GM19438 (cell line): ENCODE data around the gene OPCML.

Experiments
- ATAC-seq: cut with Tn5 transposase; IDR thresholded peaks from one replicate; pipeline ENCODE4 v1.9.1; 2021; ENCODE audit warnings: low read depth; ENCODE audit not compliant: unreplicated experiment

The OPCML gene

DNA sequence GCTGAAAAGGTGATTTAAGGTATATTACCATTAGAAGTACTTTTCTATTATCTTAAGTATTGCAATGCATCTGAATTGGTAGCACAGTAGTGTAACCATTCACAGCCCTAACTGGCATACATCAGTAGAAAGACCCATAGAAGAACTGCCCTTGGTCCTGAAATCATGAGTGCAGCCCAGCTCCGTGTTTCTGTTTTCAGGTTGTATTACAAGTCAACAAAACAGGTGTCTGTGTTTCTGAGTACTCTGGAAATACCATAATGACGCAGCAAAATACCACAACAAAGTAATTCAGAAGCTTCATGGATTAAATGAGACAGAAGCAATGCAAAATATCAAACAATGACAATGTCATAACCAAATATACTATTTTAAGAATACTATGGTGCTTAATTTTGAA is 226.3 kb downstream of the OPCML start:
- ATAC-seq = no peak

DNA sequence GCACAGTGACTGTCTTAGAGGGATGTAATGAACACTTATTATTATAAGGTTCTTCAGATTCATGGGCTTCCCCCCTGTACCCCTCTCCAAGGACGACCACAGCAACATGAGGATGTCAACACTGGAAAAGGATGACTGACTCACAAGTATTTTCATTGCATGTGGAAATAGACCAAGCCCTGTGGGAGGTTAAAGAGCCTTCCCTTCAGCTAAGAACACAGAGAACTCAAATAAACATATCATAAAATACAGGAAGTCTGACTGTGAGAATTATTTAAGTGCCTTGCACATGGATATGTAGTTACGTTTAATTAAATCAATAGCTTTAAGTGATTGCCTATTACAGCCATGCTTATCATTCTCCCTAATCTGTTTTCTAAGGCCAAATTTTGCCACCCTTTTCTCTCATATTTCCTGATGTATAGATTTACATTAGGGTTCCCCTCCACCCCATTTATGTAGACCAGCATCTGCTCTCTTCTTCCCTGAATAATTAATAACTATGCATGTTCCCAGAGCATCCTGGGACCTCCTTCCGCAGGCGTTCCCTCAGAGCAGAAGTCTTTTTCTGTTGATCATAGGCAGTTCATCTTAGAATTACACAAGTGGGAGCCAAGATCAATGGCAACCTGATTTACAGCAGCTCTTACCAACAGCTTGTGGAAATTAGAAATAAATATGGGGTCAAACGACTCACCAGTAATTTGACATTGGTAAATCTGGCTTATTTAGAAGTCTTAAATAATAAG is 226.9 kb downstream of the OPCML start:
- ATAC-seq = no peak

DNA sequence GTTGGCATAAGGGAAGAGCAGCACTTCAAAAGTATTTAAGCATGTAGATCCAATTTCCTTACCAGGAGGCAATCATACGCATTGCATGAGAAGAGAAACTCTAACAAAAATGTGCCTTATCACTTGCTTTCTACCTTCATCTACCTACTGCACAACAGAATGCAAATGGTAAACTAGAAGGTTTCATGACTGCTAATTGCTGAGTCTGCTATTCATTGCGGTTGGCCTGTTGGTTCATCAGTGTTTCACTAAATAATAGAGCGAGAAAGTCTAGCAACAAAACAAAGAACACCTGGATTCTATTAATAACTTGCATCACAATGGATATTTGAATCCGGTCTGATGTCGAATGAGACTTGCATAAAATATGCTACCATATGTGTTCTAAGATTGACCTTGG is 229.0 kb downstream of the OPCML start:
- no peak for ATAC-seq

DNA sequence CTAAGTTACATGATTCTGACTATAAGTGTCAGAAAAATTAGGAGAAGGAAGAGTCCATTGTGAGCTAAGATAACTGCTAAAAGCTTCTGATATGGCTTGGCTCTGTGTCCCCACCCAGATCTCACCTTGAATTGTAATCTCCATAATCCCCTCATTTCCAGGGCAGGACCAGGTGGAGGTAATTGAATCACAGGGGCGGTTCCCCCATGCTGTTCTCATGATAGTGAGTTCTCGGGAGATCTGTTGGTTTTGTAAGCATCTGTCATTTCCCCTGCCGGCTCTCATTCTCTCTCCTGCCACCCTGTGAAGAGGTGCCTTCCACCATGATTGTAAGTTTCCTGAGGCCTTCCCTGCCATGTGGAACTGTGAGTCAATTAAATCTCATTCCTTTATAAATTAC is 230.2 kb downstream of the OPCML start:
- no peak for ATAC-seq

DNA sequence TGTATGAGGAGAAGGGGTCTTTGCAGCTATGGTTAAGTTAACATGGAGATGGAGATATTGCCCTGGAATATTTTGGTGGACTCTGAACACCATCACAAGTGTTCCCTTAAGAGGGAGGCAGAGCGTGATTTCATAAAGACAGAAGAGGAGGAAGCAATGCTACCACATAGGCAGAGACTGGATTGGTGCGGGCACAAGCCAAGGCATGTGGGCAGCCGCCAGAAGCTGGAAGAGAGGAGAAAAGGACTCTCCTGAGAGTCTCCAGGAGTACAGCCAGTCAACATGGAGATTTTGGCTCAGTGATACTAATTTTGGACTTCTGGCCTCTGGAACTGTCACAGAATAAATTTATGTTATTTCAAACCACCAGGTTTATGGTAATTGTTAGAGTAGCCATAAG is 231.6 kb downstream of the OPCML start:
- no peak for ATAC-seq

DNA sequence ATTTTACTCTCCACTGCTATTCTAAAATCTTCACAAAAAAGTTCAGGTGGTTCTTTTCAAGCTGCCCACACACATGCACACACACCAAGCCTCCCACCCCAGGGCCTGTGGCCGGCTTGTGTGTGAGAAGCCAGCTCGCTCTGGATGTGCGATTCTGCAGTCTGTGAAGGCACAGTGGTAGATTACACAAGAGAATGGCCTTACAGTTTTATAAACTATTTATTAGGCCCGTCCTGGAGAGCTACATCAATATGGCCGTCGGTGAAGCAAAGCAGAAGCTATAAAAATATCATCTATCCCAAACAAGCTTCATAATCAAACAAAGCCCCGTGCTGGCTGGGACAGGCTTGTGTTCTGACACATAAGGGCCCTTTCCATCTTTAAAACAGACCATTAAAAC is 240.5 kb downstream of the OPCML start:
- ATAC-seq = no peak

DNA sequence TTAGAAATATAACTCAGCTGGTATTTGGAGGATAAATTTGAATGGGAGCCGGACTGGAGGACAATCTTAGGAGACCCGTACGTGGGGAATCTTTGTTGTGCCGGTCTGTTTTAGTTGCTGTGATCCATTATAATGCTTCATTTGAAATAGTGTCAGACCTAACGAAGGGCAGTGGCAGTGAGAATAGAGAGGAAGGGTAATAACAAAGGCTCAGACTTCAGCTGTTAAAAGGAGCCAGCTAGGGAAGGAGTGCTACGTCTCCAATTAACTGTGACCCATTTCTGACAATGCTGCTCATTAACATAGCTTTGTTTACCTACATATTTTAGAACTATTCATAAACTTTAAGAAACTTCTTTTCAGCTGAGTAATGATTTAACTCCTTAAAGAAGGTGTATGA is 246.9 kb downstream of the OPCML start:
- ATAC-seq = no peak

DNA sequence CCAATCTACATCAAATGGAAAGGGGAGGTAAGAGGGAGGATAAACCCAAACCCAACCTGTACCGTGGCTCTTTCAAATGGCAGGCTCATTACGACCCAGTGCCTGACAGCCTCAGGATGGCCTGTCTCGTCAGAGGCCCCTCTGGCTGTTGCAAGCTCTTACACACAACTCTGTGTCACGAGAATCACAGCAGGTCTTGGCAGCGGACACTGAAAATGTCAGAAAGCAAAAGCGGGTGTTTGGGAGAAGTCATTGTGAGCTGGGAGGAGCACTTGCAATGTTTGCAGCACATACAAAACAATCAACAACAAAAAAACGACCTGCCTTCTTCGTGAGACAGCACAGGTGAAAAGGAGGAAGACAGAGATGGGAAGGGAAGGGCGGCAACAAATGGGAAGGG is 248.1 kb downstream of the OPCML start:
- no peak for ATAC-seq

DNA sequence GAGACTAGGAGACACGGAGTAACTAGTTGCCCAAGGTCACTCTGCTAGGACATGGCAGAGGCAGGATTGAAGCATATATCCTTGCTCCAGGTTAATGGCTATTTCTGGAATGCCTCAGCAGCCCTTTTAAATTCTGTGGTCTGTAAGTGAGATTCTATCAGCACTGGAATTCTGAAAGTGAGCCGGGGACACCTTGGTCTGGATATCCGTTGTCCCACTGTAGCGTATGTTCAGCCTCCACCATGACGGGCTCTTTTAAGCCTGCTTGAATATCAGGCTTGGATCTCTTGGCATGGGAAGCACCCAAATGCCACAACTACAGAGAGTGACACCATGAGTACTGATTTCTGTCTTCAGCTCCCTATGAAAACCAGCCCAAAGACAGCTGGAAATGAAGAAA is 254.4 kb downstream of the OPCML start:
- no peak for ATAC-seq

DNA sequence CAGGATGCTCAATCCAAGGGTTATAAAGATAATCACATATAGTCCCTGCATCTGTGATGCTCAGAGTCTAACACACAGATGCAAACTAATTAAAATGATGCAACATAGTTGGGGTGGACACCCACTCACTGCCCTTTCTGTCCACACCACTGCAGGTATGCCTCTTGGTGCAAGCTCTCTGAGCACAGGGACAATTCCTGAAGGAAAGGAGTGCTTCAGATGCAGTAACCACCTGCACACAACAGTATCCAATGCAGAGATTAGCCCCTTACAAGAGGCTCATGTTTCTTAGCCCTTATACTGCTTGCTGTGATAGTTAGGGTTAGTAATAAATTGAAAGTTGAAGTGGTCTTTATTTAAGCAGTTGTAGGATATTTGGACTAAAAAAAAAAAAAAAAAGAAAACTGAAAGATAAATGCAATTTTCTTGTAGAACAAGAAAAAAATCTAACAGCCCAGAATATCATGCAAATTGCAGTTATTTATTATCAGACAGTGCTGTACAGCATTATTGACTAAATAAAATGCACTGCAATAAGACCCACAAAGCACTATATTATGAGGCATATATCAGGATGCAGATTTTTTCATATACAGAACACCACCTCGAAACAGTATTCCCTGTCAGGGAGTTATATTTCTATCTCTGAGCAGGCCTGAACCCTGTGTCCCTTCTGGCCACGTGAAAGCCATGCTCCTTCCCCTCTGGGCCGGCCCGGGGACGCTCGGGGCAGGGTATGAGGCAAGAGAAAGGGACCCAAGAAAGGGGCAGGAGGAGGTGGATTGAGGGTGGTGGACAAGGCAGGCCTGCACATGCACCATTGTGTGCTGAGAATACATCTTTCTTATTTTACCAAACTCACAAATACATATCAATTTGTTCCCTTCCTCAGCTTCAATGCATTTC is 260.2 kb downstream of the OPCML start:
- no peak for ATAC-seq

DNA sequence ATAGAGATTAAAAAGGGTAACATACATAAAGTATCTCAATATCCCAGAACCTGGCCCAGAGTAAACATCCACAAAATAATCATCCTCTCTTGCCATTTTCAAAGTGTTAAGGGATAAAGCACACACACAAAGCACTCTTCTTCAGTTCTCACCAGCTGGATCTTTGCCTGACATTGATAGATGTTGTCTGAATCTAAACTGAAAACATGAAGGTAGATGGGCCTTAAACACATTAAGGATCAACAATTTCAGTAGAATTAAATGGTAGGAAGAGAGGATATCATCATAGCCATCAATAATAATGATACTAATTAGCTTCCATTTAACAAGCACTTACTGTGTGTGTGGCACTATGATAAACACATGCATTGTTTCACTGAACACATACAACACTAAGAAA is 261.1 kb downstream of the OPCML start:
- ATAC-seq = no peak

DNA sequence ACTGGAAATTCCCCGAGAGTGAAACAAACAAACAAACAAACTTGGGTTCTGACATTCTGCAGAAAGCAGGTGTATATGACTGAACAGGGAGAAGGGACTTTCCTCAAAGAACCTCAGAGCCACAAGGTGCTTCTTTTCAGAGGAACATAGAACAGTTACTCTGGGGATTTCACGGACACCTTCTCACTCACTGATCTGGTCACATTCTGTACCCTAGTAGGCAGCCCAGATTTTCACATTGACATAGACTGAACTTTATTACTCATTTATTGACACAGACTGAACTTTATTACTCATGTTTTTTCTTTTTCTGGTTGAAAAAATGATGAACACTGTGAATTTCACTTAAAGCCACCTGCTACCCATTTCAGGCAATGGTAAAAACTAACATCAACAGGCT is 263.0 kb downstream of the OPCML start:
- peak; percentile 94 for ATAC-seq

DNA sequence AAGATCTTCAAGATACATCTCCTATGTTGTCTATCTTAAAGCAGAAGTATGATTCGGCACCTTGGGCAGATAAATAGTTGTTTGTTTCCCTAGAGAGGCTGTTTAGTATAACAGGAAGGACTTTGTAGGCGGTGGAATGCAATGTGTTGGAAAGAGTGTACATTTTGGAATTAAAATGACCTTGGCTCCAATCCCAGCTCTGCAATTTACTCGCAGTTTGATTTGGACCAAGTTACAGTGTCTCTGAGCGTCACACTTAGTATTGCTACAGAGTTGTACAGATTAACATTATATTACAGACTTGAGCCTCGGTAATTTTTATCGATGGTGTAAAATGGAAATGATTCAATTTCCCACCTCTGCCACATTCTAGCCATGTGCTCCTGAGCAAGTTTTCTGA is 265.3 kb downstream of the OPCML start:
- no peak for ATAC-seq

DNA sequence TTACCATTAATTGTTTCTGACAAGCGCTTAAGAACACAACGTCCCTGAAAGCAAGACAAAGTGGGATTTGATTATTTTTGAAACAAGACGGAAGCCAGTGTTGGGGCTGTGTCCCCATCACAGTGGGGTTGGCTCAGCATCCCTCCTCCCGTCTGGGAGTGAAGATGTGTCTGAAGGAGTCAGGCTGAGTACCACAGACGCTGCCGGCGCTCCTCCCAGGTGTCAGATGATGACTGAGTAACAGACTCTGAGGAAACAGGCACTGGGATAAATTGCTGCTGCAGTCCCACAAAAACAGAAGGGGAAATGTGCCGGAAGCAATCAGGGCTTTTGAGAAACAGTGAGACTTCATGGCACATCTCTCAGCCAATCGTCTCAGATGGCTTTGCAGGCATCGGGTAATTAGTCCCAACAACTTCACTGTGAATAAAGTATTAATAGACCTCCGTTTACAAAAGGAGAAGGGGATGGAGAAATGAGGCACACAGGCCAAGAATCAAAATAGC is 266.7 kb downstream of the OPCML start:
- no peak for ATAC-seq

DNA sequence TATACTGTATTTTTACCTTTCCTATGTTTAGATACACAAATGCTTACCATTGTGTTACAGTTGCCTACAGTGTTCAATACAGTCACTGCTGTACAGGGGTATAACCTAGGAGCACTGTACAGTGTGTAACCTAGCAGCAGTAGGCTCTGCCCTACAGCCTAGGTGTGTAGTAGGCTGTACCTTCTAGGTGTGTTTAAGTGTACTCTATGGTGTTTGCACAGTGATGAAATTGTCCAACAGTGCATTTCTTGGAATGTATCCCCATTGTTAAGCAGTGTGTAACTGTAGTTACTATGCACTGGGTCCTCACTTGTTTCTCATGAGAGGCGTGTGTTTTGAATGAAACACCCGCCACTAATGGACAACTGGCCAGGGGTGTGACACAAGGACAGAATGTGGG is 269.0 kb downstream of the OPCML start:
- no peak for ATAC-seq

DNA sequence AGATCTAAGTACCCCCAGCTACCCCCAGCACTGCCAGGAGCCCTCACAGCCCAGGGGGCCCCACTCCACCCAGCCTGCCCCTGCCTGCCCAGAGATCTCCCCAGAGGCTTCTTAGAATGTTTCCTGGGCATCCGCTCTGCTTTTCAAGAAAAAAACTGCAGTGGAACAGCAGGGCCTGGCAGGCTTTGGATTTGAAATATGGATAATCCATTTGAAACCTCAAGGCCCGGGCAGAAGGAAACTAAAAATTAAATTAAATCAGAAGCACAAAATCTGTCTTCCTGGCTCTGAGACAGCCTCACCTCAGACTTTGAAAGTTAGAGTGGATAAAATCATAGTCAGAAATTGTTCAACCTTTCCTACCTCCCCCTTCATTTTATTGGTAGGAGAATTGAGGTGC is 273.6 kb downstream of the OPCML start:
- no peak for ATAC-seq

DNA sequence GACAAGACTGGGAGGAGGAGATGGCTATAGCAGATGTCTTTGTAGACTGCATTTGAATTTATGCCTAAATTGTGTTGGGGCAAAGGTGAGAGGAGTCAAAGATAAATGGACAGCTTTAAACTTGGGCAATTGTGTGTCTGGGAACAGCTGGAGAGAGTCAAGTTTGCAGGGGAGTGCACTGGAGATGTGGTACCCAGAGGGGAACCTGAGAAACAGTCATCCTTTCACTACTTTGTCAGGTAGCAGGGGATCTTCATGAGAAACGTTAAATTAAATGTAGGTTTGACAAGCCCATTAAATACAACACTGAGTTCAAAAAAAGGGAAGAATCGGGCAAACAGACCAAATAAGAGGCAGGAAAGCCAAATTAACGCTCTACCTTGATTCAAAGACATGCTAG is 277.7 kb downstream of the OPCML start:
- no peak for ATAC-seq

DNA sequence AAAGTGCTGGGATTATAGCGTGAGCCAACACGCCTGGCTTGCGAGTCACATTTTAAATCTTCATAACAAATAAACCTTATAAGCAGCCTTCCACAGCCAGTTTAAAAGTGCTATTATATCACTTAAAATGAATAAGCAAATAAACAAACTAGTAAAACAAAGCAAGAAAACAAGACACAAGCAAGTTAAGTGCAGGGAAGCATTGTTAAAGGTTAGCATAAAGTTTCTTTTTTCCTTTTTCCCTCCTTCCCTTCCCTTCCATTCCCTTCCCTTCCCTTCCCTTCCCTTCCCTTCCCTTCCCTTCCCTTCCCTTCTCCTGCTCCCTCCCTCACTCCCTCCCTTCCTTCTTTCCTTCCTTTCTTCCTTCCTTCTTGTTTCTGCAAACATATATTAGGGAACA is 278.7 kb downstream of the OPCML start:
- ATAC-seq = no peak

DNA sequence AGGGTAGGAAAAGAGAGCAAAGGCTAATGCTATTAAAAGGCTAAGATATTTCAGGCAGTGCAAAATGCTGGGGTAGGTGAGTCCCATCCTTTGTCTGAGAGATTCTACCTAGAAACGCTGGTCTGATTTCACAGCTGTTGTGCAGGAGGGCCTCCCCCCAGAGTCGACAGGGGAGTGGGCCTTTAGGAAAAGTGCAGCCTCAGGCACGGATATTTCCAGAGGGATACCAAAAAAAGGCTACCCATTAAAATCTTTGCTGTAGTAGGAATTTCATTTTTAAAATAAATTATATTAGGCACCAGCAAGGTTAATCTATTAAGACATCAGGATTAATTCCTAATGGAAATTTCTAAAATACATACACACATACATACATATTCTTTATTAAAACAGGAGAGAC is 280.5 kb downstream of the OPCML start:
- no peak for ATAC-seq

DNA sequence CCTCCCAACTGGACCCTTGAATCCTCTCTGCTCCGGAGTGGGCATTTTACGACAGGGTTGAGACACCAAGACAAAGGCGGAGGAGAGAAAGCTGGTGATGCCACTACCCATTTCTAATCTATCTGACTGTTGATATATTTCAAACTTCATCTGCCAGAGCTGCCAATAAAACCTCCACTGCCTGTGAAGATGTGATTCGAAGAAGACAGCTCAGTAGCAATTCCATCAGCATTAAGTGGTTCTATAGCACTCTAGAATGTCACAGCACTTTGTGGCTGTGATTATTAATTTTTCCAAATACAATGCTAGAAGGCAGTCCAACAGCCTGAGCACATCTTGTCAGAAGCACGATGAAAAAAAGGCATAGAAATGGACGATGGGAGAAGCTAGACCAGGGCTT is 282.8 kb downstream of the OPCML start:
- no peak for ATAC-seq

DNA sequence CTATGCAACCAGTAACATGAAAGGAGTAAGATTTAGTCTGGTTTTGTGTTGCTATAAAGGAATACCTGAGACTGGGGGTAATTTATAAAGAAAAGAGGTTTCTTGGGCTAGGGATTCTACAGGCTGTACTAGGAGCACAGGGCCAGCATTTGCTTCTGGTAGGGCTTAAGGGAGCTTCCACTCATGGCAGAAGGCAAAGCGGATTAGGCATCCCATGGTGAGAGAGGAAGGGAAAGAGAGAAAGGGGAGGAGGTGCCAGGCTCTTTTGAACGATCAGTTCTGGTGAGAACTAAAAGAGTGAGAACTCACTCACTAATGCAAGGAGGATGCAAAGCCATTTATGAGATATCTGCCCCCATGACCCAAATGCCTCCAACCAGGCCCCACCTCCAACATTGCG is 283.2 kb downstream of the OPCML start:
- ATAC-seq = no peak

DNA sequence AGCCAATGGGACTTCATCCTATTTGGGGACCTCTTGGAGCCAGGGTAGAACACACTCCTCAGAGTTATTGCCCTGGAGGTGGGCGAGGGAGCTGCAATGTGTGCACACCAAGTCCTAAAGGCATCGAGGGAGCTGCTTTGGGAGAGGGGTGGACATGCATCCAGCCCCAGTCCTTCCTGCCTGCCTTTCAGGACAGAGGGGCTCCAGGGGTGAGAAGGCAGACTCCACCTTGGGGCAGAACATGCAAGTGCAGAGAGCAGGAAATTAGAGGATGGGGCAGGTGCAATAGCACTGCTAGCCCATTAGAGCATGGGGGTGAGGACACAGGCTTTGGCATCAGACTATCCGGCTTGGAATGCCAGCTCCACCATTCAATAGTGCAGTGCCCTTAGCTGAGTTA is 288.5 kb downstream of the OPCML start:
- no peak for ATAC-seq
